Colon (tissue), 2 donors: ENCODE results near the gene NRP2.

Experiments
- FAIRE-seq: peaks from 2 replicates; lab custom pipeline; 2012; peaks lifted over from hg19 to GRCh38; lab: Jason Lieb, UNC
- donor health status: control.
- donor health status: control.

The NRP2 gene

DNA sequence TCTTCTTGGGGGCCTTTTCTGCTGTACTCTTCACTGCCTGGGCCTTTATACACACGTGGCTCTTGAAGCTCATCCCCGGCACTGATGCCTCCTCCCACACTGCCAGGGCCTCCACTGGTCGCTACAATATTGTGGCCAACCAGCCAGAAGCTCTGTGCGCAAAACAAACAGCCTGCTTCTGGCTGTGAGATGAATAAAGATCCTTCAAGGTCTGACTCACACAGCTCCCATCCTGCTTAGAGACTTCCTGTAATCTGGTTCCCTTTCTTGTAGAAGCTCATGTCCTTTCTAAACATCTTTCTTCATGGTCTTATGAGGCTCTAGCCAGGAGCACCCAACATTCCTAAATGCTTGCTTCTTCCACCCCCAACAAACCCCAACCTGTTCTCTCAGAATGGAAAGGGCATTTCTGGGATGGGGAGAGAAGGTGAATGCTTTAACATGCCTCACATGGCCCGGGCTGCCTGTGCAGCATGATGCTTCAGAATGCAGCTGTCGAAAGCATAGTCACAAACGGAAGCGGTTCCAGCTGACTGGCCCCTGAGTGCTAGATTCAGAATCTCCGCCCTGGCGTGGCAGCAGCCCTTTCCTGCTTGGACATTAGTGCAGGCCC is 24.6 kb downstream of the NRP2 start:
- no peak for FAIRE-seq

DNA sequence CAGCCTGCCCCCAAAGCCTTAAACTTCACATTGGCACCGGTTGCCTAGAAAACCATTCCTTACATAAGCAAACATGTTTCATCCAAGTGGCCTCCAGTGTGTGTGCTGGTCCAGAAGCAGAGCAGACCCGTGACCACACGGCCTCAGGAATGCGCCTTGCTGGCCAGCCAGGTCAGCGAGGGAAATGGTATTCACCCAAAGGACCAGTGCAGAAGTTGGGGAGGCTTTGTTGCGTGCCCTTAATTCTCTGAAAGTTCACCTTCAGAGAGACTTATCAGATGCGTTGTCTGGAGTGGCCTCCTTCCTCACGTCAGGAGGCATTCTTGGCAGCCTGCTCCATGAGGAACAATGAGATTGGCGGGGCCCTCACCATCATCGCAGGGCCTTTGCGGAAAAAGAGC is 25.9 kb downstream of the NRP2 start:
- FAIRE-seq = no peak

DNA sequence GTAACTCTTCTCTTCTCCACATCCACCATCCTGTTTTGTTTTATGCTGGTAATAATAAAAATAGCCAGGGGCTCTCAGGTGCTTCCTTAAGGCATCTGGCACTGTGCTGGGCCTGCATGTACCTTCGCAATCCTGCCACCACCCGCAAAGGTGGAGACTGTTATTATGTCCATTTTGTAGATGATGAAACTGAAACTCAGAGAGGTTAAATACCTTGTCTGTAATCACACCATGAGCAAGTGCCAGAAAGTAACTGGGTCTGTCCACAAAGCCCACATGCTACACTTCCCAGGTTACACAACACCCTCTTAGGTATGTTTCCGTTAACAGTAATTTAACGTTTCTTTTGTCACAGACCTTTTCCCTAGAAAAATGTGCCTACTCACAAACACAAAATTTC is 27.0 kb downstream of the NRP2 start:
- FAIRE-seq = no peak

DNA sequence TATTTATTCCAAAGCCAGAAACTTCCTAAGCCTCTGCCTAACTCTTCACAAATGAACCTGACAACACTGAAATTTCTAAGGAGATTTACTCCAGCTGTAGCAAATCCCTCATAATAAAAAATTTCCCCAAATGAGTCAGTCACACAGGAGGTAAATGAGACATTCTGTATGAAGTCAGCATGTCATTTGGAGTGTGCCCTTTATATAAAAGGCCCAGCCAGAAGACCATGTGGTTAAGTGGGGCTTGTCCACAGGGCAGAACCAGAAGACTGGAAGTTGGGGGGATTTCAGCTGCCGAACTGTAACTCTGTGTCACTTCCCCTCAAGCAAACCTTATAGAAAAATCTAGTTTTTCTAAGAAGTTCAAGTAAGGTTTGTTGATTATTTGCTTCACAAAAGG is 30.2 kb downstream of the NRP2 start:
- FAIRE-seq = no peak

DNA sequence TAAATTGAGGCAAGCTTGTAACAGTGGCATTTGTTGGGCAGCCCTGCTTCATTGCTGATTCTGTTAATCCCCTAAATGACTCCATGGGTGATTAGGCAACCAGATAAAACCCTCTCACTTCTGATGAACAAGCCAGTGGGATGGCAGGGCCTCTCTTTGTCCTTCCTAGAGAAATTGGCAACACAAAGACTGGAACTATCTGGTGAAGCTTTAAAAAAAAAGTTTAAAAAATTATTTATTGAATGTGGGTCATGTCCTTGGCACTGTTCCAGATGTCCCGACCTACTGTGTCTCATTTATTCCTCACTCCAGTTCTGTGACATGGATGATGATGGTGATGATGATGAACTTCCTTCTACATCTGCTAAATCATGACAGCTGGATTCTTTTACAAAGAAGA is 30.8 kb downstream of the NRP2 start:
- no peak for FAIRE-seq

DNA sequence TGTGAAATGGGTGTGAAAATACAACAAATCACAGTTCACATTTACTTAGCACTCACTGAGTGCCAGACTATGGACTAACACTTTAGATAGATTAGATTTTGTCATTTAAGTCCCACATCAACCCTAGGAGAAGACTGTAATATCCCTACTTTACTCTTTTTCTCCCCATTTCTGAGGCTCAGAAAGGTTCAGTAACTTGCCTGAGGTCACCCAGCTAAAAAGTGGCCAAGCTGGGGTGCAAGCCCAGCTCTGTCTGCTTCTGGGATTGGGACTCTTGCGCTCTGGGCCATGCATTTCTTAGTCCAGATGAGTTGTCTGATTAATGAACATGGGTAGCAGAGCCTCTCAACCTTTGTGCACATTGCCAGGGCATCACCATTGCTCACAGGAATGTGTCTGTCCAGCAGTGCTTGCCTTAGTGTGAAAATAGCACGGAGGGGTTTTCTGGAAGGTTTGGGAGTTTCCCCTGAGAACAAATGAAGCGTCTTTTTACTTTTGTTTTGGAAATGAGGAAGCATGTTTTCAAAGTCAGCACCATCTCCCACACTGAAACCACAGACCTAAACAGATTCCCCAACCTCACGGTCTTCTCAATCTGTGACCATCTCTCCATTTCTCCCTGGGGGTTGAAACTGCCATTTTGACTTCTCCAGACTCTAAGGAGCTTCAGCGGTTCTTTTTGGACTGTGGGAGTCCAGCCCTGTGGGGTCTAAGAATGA is 31.9 kb downstream of the NRP2 start:
- FAIRE-seq = no peak

DNA sequence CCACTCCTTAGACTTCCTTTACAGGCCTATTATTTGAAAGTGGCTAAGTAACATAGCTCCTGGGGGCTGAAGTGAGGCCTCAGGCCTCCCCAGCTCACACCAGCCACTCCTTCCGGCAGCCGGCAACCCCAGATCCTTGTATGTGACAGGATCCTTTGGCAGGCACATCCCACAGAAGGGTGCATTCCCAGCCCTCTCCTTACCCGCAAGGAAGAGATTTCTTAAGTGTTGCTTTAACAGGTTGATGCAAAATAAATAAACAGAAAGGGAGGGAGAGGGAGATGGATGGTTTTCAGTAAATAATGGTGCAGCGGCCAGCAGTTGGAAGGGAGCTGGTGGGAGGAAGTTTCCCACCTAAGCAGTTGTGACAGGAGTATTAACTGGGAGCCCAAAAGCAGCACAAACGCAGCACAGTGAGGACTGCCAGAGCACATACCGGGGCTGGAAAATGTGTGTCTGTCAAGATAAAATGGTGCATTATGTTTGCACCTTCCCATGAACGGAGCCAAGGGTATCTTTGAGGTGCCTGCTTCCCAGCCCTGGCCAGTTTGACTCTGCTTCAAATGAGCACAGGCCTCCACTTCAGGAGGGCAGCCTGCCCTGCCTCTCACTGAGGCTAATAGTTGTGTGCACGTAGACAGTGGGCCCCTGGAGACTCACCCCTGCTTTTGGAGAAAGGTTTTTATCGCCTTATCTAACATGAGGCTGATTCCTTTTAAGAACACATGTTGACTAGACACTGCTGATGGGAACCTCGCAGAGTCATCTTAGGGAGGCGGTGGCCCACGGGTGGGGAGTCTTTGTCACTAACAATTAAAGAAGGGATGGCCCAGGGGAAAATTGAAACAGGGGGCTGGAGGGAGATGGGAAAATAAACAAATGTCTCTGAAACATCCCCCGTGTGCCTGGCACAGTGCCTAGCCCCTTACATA is 32.8 kb downstream of the NRP2 start:
- FAIRE-seq = no peak

DNA sequence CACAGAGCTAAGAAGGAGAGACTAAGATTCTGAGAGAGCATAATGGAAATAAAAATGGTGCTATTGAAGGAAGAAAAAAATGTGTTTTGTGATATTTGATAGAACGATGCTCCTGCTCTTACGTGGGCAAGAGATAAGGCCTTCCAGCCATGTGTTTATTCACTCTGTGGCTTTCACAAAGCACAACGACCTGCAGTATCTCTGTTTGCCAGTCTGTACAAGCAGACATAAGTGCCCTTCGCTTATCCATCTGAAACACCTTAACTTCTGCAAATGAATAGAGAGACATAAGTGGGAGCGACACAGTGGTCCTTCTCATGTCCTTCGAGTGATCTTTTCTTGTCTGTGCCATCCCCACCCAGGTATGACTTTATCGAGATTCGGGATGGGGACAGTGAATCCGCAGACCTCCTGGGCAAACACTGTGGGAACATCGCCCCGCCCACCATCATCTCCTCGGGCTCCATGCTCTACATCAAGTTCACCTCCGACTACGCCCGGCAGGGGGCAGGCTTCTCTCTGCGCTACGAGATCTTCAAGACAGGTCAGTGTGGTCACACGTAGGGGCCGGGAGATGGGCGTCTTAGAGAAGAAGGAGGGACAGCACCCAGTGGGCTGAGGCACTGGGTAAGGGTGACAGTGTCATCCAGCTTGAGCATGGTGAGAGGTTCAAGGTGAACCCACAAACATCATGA is 33.7 kb downstream of the NRP2 start:
- no peak for FAIRE-seq

DNA sequence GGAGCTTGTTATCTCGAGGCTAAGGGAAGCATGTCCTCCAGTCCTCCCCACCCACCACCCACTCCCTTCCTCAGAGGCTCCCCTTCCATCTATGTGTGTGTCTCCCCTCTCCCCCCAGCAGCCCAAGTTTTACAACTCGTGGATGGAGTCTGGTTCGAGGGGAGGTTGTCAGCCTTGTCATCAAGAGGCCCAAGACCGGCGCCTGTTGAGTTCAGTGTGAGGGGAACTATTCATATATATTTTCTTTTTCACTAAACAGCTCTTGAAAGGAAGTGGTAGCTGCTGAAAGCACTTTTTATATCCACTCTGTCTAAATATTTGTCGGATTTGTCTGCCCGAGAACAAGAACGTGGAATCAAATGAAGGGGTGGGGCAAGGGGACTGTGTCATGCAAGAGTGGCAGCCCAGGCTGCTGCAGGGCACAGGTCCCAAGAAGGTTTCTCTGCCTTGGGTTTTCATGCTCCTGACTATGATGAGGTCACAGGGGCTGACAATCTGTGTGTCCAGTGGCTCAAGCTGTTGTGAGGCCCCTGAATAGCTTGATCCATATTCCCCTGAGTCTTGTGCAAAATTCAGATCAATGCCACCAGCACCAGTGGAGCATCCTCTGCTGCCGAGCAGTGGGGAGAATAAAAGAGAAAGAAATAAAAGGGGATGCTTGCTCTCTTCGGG is 35.0 kb downstream of the NRP2 start:
- FAIRE-seq = no peak

DNA sequence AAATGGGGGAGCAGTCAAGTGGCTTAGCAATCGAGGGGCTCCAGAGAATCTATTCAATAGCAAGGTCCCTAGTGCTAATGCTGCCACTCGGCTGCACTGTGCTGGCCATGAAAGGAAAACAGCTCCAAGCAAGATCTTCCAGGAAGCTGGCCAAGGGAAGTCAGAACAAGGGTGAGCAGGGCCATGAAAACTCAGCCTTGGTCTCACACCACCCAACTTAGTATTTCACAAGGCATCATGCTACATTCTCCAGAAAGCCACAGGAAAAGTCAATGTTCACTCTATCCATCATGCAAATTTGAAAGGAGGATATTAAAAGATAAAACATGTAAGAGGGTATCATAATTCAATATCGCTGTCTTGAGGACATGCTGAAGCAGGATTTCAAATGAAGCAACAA is 35.7 kb downstream of the NRP2 start:
- no peak for FAIRE-seq

DNA sequence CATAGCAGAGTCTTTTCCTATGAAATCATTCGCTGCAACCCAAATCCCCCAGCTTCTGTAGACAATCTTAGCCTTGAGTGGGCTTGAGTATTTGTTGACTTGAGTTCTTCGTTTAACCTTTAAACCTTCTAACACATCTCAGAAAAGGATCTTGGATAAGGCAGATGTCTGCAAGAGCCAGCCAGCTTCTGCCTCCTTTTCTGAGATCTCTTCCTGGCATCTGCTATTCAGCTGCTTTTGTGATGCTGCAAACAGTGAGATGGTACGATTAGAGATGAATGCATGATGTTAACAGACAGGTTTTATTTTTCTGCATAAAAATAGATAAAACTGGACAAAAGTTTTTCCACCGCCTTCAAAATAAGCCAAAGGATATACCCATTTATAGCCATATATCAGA is 37.5 kb downstream of the NRP2 start:
- FAIRE-seq = no peak

DNA sequence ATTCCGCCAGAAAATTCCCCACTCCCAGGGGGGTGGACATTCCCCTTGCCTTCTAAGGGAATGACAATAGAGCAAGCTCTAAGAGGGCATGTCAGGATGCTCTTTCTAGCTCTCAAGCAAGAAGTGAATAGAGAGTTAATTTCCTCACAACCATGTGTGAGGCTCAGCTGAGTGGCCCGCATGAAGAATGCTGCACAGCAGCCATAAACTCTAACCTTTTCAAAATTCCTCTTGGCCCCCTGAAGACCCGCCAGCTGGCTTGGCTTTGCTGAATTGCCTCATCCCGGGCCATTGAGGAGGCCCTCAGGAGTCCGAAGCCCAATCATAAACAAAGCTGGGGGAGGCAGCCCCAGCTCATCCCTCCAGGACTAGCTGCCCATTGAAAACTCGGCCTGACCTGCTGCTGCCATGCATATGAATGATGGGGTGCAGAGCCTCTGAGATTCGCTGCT is 38.2 kb downstream of the NRP2 start:
- no peak for FAIRE-seq

DNA sequence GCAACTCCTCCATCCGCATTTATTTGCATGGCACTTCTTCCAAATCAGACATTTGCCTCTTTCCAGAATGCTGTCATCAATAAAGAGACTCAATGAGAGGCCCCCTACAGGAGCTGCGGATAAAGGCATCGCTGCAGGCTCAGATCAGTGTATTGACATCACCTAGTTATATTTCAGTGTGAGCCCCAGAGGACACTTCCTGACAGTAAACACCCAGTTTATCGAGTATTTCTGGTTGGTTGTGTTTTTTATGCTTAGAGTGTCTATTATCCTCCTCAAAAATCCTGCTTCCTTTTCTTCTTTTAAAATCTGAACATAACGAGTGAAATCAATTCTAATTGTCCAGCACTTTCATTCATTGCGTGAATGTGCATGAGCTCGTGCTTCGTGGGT is 38.8 kb downstream of the NRP2 start:
- no peak for FAIRE-seq

DNA sequence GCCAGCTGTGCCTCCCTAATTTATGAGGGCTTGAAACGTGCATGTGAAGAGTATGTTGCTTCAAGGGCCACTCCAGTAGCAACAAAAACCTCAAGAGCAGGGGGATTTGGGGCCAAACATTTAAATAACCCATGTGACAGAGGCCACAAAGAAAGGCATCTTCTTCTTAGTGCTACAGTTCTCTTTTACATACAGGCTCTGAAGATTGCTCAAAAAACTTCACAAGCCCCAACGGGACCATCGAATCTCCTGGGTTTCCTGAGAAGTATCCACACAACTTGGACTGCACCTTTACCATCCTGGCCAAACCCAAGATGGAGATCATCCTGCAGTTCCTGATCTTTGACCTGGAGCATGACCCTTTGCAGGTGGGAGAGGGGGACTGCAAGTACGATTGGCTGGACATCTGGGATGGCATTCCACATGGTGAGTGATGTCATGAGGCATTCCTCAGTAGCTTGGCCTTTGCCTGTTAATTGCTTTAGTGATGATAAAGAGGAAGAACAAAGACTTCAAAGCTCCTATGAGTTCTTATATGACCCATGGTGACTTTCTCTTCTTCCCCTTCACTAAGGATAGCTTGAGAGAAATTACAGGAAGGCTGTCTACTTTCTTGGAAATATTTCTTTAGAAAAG is 40.1 kb downstream of the NRP2 start:
- FAIRE-seq = no peak

DNA sequence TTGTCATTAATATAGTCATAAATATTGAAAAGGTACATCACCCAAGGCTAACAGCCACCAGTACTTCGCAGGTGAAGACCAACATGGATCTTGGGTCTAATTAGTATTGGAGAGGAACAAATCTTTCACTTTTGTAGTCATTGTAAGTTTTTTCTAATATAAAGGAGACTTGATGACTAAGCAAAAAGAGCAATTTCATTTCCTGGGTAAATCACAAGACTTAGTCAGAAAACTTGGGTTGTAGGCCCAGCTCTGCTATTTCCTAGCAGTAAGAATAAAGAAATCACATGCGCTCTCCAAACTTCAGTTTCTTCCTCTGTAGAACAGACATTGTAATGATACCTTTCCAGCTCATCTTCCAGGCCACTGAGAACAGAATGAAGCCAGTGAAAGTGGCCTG is 40.9 kb downstream of the NRP2 start:
- no peak for FAIRE-seq

DNA sequence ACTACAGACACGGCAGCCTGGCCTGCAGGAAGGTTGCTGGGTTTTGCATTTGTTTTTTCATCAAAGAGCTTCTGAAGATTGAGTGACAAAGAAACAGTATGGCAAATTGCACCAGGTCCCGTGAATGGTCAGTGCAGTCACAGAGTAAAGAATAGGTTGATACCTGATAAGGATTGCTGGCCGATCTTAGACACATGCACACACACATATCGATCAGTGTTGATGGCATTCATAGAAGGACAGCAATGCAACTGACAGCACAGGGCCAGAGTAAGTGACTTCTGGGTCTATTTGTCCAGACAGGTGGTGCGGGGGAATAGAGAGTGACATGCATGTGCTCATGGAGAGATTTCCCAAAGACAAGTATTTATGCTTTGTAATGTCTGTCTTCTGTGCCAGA is 42.8 kb downstream of the NRP2 start:
- FAIRE-seq = no peak

DNA sequence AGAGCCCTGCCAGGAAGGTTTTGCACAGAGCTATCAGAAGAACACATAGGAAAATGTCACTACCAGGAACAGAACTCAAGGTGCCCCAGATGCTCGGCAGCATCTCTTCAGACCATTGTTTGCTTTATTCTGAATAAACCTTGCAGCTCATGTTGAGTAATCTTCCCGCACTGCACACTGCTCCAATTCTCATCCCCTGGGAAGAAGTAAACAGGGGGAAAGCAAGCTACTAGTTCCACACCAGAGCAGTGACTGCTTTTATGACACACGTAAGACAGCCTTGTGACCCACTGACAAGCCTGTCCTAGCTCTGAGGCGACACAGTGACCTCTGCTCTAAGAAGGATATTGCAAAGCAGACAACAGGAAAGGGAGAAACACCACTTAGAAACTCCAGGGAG is 44.2 kb downstream of the NRP2 start:
- no peak for FAIRE-seq

DNA sequence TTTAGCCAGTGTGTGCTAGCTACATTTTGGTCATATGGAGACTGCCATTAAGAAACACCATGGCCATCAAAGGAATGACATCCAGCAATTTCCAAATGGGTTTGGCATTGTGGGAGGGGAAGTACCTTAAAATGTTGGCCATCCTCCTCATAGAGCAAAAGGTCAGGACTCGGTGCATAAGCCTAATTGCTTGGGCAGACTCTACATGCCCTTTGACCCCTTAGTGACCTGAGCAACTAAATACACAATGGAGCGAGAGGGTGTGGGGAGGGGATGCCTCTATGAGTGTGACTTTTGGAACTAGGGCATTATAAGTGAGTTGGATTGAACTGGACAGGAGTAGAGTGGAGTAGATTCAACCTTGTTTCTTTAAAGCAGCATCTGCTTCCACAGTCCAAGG is 44.9 kb downstream of the NRP2 start:
- FAIRE-seq = no peak

DNA sequence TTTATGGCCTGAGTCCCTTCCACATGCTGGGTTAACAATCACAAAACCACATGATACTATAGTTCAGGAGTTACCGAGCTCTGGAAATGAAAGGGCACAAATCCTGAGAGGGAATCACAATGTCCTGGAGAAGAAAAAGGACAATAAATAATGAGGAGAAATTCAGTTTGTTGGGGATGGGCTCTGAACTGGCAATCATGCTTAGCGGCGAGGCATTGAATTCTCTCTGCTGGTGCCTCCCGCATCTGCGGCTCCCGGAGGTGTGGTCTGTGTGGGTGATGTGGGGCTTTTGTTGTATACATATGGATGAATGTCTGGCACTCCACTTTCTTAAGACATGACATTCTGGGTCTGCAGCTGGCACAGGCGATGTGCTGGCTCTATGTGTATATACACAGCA is 46.1 kb downstream of the NRP2 start:
- no peak for FAIRE-seq

DNA sequence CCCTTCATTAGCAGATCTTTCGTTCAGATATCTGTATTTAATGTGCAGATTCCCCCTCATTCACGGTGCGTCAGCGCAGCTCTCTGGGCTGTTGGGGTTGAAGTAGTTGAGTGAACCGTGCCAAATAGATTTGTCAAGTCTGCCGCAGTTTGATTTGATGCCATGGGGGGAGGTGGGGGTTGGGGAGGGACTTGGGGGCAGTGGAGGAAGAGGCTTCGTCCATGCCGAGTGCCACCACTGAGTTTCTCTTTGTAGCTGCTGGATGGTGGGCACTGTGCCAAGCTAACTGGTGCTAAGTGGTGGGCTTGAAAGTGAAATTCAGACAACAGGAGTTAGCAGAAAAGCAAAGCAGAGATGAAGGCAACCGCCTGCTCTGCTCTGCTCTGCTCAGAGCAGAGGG is 47.9 kb downstream of the NRP2 start:
- FAIRE-seq = no peak
